Smooth muscle cell (in vitro differentiated cells): ENCODE data around the gene SLC43A2. TPM values are rescaled to one million over a fixed set of nuclear protein-coding genes. Genes with fewer than 3 reads are reported as not detected.

ENCODE experiments used
- DNase-seq: peaks from one replicate; lab custom pipeline; 2025; ENCODE audit not compliant: unreplicated experiment; lab: John Stamatoyannopoulos, UW
- H2AFZ ChIP-seq: fragments of 200-600 bp; sonication (generic); 2 replicates; pipeline ENCODE4 v1.6.0; 2016; ENCODE audit warnings: antibody characterized with exemption, low read depth, mild to moderate bottlenecking
- H3F3A ChIP-seq: fragments of 200-600 bp; sonication (generic); 2 replicates; pipeline ENCODE4 v1.6.0; 2017; ENCODE audit warnings: antibody characterized with exemption, low read depth
- H3K27ac ChIP-seq: fragments of 200-600 bp; sonication (generic); 2 replicates; pipeline ENCODE4 v1.5.1; 2016; ENCODE audit warnings: low read depth, mild to moderate bottlenecking
- H3K27me3 ChIP-seq: fragments of 200-600 bp; sonication (generic); 2 replicates; pipeline ENCODE4 v1.6.1; 2016; ENCODE audit warnings: low read depth, mild to moderate bottlenecking
- H3K36me3 ChIP-seq: fragments of 200-600 bp; sonication (generic); 2 replicates; pipeline ENCODE4 v1.5.1; 2016; ENCODE audit warnings: low read depth
- H3K4me1 ChIP-seq: fragments of 200-600 bp; sonication (generic); 2 replicates; pipeline ENCODE4 v1.5.1; 2016; ENCODE audit warnings: low read depth
- H3K4me2 ChIP-seq: fragments of 200-600 bp; sonication (generic); 2 replicates; pipeline ENCODE4 v1.6.0; 2016; ENCODE audit warnings: mild to moderate bottlenecking
- H3K4me3 ChIP-seq: fragments of 200-600 bp; sonication (generic); 2 replicates; pipeline ENCODE4 v1.5.1; 2016; ENCODE audit warnings: mild to moderate bottlenecking
- H3K79me2 ChIP-seq: fragments of 200-600 bp; sonication (generic); 2 replicates; pipeline ENCODE4 v1.6.0; 2016; ENCODE audit warnings: low read depth, mild to moderate bottlenecking
- H3K9ac ChIP-seq: fragments of 200-600 bp; sonication (generic); 2 replicates; pipeline ENCODE4 v1.6.0; 2016; ENCODE audit warnings: low read depth
- H3K9me3 ChIP-seq: fragments of 200-600 bp; sonication (generic); replicated peaks from 2 replicates; pipeline ENCODE4 v1.5.1; 2016; ENCODE audit warnings: low read depth
- H4K20me1 ChIP-seq: fragments of 200-600 bp; sonication (generic); 2 replicates; pipeline ENCODE4 v1.6.0; 2016; ENCODE audit warnings: low read depth
- WGBS: methylation state at CpG from one replicate; pipeline ENCODE4 v1.1.7; 2016; ENCODE audit warnings: low lambda C conversion rate; 5-methylcytosine and 5-hydroxymethylcytosine counted together
- polyA plus RNA-seq: library from polyadenylated mRNA; unstranded; fragments of >200 nt; fragmentation: Nextera tagmentation; extraction: Ambion mirVana; gene quantifications from 2 replicates; pipeline ENCODE4 v1.2.1, GENCODE V29; 2016
- total RNA-seq: library from RNA; depleted of rRNA; stranded (reverse); fragments of >200 nt; gene quantifications from 2 replicates; pipeline ENCODE4 v1.2.3, GENCODE V29; 2014
- TF ChIP-seq, protein P1 (sequence below): fragments of 200-600 bp; sonication (generic); IDR thresholded peaks from 2 replicates; pipeline ENCODE4 v1.5.1; 2017; ENCODE audit warnings: borderline replicate concordance, mild to moderate bottlenecking, antibody characterized with exemption; ENCODE audit not compliant: insufficient read depth, poor library complexity, severe bottlenecking

The SLC43A2 gene
- total and polyA plus RNA-seq, 2 experiments from 2014 or later = 3.8 to 5.3 TPM

DNA sequence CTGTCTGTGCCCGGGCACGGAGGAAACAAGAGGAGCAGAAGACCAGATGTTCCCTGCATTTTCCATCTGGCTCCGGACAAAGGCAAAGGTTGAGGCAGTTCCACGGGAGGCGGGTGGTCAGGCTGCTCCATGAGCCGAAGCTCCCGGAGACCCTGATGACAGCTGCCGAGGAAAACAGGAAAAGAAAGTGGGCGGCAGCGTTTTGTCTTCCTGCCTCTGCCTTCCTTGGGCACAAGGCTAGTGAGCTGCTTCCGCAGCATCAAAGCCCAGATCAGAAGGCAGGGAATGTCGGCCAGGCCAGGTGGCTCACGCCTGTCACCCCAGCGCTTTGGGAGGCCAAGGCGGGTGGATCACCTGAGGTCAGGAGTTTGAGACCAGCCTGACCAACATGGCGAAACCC is 16.2 kb downstream of the SLC43A2 start:
- Histone ChIP-seq H3K79me2 (no peaks in the 10 kb centered on the region), H3K4me1 (no peaks in the 10 kb centered on the region), H4K20me1 (no peaks in the 10 kb centered on the region), H2AFZ (no peak overlapping the region), H3K27me3 (no peaks in the 10 kb centered on the region), H3K36me3 (no peaks in the 10 kb centered on the region), H3K27ac (no peak overlapping the region), H3F3A (peaks cover 9% of the 10 kb centered on the region), H3K9ac (no peak overlapping the region), H3K4me2 (no peak overlapping the region), H3K4me3 (no peak overlapping the region), H3K9me3 (no peaks in the 10 kb centered on the region)
- TF ChIP-seq, protein P1, sequence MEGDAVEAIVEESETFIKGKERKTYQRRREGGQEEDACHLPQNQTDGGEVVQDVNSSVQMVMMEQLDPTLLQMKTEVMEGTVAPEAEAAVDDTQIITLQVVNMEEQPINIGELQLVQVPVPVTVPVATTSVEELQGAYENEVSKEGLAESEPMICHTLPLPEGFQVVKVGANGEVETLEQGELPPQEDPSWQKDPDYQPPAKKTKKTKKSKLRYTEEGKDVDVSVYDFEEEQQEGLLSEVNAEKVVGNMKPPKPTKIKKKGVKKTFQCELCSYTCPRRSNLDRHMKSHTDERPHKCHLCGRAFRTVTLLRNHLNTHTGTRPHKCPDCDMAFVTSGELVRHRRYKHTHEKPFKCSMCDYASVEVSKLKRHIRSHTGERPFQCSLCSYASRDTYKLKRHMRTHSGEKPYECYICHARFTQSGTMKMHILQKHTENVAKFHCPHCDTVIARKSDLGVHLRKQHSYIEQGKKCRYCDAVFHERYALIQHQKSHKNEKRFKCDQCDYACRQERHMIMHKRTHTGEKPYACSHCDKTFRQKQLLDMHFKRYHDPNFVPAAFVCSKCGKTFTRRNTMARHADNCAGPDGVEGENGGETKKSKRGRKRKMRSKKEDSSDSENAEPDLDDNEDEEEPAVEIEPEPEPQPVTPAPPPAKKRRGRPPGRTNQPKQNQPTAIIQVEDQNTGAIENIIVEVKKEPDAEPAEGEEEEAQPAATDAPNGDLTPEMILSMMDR = no peak
- WGBS = 83% methylated on average over 16 of the region's 16 CpGs
- no peak for DNase-seq

DNA sequence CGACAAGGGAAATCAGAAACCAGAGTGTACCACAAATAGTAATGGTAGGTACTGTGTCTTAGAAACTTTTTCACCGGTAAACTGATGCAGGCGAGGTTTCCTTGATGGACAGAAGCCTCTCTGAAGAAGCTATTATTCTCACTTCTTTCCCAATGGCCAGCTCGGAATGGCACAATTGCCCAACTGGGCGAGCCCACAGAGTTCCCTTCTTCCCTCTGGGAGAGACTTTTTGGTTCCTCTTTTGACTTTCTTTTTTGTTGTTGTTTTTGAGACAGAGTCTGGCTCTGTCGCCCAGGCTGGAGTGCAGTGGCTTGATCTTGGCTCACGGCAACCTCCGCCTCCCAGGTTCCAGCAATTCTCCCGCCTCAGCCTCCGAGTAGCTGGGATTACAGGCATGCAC is 16.9 kb downstream of the SLC43A2 start:
- H3K4me3 ChIP-seq = no peak overlapping the region
- no peak for DNase-seq
- no peak overlapping the region for H3K27ac ChIP-seq
- TF ChIP-seq, protein P1 = no peak
- H3K9ac ChIP-seq = no peak overlapping the region
- no peaks in the 10 kb centered on the region for H4K20me1 ChIP-seq
- no peaks in the 10 kb centered on the region for H3K36me3 ChIP-seq
- no peaks in the 10 kb centered on the region for H3K79me2 ChIP-seq
- peaks cover 9% of the 10 kb centered on the region for H3F3A ChIP-seq
- WGBS = 99% methylated on average over 10 of the region's 10 CpGs
- H2AFZ ChIP-seq = no peak overlapping the region
- no peak overlapping the region for H3K4me2 ChIP-seq
- no peaks in the 10 kb centered on the region for H3K4me1 ChIP-seq
- no peaks in the 10 kb centered on the region for H3K9me3 ChIP-seq
- no peaks in the 10 kb centered on the region for H3K27me3 ChIP-seq

DNA sequence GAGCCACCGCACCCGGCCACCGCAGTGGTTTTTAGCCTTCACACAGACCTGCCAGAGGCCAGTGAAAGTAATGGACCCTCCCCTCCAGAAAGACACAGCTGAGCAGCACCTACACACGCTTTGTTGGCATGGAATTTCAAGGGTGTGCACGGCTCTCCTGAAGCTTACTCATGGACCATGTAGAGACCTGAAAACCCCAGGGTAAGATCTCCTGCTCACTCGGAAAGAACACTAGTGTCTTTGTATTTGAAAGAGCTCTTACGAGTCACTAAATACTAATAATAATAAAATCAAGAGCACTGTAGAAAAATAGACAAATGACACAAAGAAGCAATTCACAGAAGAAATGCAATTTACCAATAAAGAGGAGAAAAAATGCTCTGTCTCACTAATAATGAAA is 20.0 kb downstream of the SLC43A2 start:
- peak overlapping the region; percentile 96 for H3K27ac ChIP-seq
- WGBS = 84% methylated on average over 7 of the region's 7 CpGs
- no peak for DNase-seq

DNA sequence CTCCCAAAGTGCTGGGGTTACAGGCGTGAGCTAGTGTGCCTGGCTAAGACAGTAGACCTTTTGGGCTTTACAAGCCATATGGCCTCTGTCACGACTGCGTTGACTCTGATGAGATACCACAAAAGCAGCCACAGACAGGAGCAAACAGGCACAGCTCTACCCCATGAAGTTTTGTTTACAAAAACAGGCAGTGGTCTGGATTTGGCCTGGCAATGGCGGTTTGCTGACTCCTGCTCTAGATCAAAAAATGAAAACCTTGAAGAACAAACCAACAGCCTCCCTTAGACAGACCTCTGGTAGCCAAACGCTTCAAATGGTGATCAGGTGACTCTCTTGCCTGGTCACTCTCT is 20.7 kb downstream of the SLC43A2 start:
- 17% methylated on average over 5 of the region's 5 CpGs for WGBS
- H3K9me3 ChIP-seq = no peaks in the 10 kb centered on the region

More for the DNA sequence above, 20.0 kb downstream of the SLC43A2 start:
- no peak overlapping the region for H3K4me3 ChIP-seq
- no peaks in the 10 kb centered on the region for H3K79me2 ChIP-seq
- TF ChIP-seq, protein P1 = no peak
- H3K4me2 ChIP-seq = peak overlapping the region; percentile 40
- H3F3A ChIP-seq = peaks cover 9% of the 10 kb centered on the region
- peak overlapping the region; percentile 81 for H3K9ac ChIP-seq
- H3K27me3 ChIP-seq = no peaks in the 10 kb centered on the region
- H2AFZ ChIP-seq = no peak overlapping the region
- no peaks in the 10 kb centered on the region for H3K9me3 ChIP-seq
- H4K20me1 ChIP-seq = no peaks in the 10 kb centered on the region
- no peaks in the 10 kb centered on the region for H3K36me3 ChIP-seq
- no peaks in the 10 kb centered on the region for H3K4me1 ChIP-seq

More for the DNA sequence above, 20.7 kb downstream of the SLC43A2 start:
- Histone ChIP-seq H3K79me2 (no peaks in the 10 kb centered on the region), H3K27me3 (no peaks in the 10 kb centered on the region), H3K4me2 (peak overlapping the region; percentile 40), H3K9ac (peak overlapping the region; percentile 81), H3K4me3 (no peak overlapping the region), H3F3A (peaks cover 9% of the 10 kb centered on the region), H2AFZ (no peak overlapping the region), H3K4me1 (no peaks in the 10 kb centered on the region), H3K36me3 (no peaks in the 10 kb centered on the region), H4K20me1 (no peaks in the 10 kb centered on the region), H3K27ac (peak overlapping the region; percentile 96)
- TF ChIP-seq, protein P1 = no peak
- DNase-seq = no peak
